Neural cell (in vitro differentiated cells): ENCODE data around the gene KCNJ10.

Experiments used
- CTCF ChIP-seq: fragments of 450-650 bp; IDR thresholded peaks from 2 replicates; pipeline ENCODE4 v1.5.1; 2014; ENCODE audit warnings: antibody characterized with exemption, mild to moderate bottlenecking, moderate library complexity; ENCODE audit not compliant: poor library complexity, severe bottlenecking
- EP300 ChIP-seq: fragments of 450-650 bp; conservative IDR thresholded peaks from 2 replicates; pipeline ENCODE4 v1.6.1; 2014; ENCODE audit warnings: antibody characterized with exemption, mild to moderate bottlenecking, moderate library complexity; ENCODE audit not compliant: poor library complexity, severe bottlenecking
- EZH2 ChIP-seq: fragments of 200-600, 300-800 bp; shearing (Covaris generic), sonication (generic); IDR thresholded peaks from 2 replicates; pipeline ENCODE4 v1.6.1; 2014; ENCODE audit warnings: antibody characterized with exemption, low read length, borderline replicate concordance, mild to moderate bottlenecking; ENCODE audit not compliant: insufficient read depth, poor library complexity, severe bottlenecking
- TF ChIP-seq, protein P1 (sequence below): IDR thresholded peaks from 2 replicates; pipeline ENCODE4 v1.6.1; 2012; ENCODE audit warnings: borderline replicate concordance

- no peak for TF ChIP-seq EP300
- no peak for TF ChIP-seq CTCF
- TF ChIP-seq, protein P1, sequence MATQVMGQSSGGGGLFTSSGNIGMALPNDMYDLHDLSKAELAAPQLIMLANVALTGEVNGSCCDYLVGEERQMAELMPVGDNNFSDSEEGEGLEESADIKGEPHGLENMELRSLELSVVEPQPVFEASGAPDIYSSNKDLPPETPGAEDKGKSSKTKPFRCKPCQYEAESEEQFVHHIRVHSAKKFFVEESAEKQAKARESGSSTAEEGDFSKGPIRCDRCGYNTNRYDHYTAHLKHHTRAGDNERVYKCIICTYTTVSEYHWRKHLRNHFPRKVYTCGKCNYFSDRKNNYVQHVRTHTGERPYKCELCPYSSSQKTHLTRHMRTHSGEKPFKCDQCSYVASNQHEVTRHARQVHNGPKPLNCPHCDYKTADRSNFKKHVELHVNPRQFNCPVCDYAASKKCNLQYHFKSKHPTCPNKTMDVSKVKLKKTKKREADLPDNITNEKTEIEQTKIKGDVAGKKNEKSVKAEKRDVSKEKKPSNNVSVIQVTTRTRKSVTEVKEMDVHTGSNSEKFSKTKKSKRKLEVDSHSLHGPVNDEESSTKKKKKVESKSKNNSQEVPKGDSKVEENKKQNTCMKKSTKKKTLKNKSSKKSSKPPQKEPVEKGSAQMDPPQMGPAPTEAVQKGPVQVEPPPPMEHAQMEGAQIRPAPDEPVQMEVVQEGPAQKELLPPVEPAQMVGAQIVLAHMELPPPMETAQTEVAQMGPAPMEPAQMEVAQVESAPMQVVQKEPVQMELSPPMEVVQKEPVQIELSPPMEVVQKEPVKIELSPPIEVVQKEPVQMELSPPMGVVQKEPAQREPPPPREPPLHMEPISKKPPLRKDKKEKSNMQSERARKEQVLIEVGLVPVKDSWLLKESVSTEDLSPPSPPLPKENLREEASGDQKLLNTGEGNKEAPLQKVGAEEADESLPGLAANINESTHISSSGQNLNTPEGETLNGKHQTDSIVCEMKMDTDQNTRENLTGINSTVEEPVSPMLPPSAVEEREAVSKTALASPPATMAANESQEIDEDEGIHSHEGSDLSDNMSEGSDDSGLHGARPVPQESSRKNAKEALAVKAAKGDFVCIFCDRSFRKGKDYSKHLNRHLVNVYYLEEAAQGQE, result no peak
- TF ChIP-seq EZH2, result no peak
Observed at GRCh38 chr1:159996653-159997052, 73.3 kb downstream of the KCNJ10 start.
